ENCODE results near the gene ADRA2C. TPM values are rescaled to one million over a fixed set of nuclear protein-coding genes. Genes with fewer than 3 reads are reported as not detected.

The ADRA2C gene
- total and polyA plus RNA-seq, 2 experiments from 2014 or later: 3.0 to 16.6 TPM

- Histone ChIP-seq H3K4me2 (no peak overlapping the region), H2AFZ (no peak overlapping the region), H3K79me2 (replicated peaks; ENCODE audit: insufficient read depth) (no peaks in the 10 kb centered on the region), H3K4me3 (no peak overlapping the region), H3K36me3 (ENCODE audit: insufficient read depth) (no peaks in the 10 kb centered on the region), H3K27me3 (ENCODE audit: insufficient read depth) (no peaks in the 10 kb centered on the region), H3K9me2 (ENCODE audit: insufficient read depth) (no peaks in the 10 kb centered on the region), H3F3A (replicated peaks; ENCODE audit: low read depth) (no peaks in the 10 kb centered on the region), H3K4me1 (ENCODE audit: insufficient read depth) (peaks cover 12% of the 10 kb centered on the region), H4K20me1 (replicated peaks; ENCODE audit: insufficient read depth) (no peaks in the 10 kb centered on the region), H3K27ac (ENCODE audit: low read depth) (no peak overlapping the region)
- H3K4me3 Mint-ChIP-seq: no peak overlapping the region
- no peak overlapping the region for H3K27ac Mint-ChIP-seq
- H3K4me1 Mint-ChIP-seq: peaks cover 25% of the 10 kb centered on the region
- TF ChIP-seq STAT1 (IDR thresholded peaks at IDR 0.05; ENCODE audit: unreplicated experiment) (no peak), ZNF331 (CRISPR knock-in tag; IDR thresholded peaks at IDR 0.05; ENCODE audit: low read depth) (no peak), NANOG (IDR thresholded peaks at IDR 0.05; ENCODE audit: borderline replicate concordance) (no peak), JUNB (IDR thresholded peaks at IDR 0.05; ENCODE audit: unreplicated experiment) (no peak), REST (IDR thresholded peaks at IDR 0.05; ENCODE audit: unreplicated experiment) (no peak), POLR2AphosphoS5 (IDR thresholded peaks at IDR 0.05; ENCODE audit: low read depth) (no peak)
- H3K36me3 Mint-ChIP-seq (ENCODE audit: low read depth): no peaks in the 10 kb centered on the region; the same call in 2 of the 3 replicates
- DNase-seq (ENCODE audit: low spot score) (no peak), ATAC-seq (no peak)
- H3K27me3 Mint-ChIP-seq (ENCODE audit: insufficient read depth, low read depth, poor library complexity): peaks cover 14% of the 10 kb centered on the region
- no peaks in the 10 kb centered on the region; the same call in 1 of the 3 replicates for H3K9me3 Mint-ChIP-seq
Measured at GRCh38 chr4:3811621-3812020, 45.4 kb downstream of the ADRA2C start.

GRCh38 chr4:3812211-3812934 lies 46.2 kb downstream of the ADRA2C start:
- Histone ChIP-seq H3K27me3 (ENCODE audit: insufficient read depth) (no peaks in the 10 kb centered on the region), H3K4me2 (no peak overlapping the region), H3F3A (replicated peaks; ENCODE audit: low read depth) (no peaks in the 10 kb centered on the region), H3K4me3 (no peak overlapping the region), H3K9me2 (ENCODE audit: insufficient read depth) (no peaks in the 10 kb centered on the region), H2AFZ (no peak overlapping the region), H3K4me1 (ENCODE audit: insufficient read depth) (peaks cover 10% of the 10 kb centered on the region), H3K27ac (ENCODE audit: low read depth) (no peak overlapping the region), H3K36me3 (ENCODE audit: insufficient read depth) (no peaks in the 10 kb centered on the region), H3K79me2 (replicated peaks; ENCODE audit: insufficient read depth) (no peaks in the 10 kb centered on the region), H4K20me1 (replicated peaks; ENCODE audit: insufficient read depth) (no peaks in the 10 kb centered on the region)
- Mint-ChIP-seq H3K27me3 (ENCODE audit: insufficient read depth, low read depth, poor library complexity) (peaks cover 10% of the 10 kb centered on the region), H3K36me3 (ENCODE audit: low read depth) (no peaks in the 10 kb centered on the region; the same call in 2 of the 3 replicates), H3K4me1 (peaks cover 23% of the 10 kb centered on the region), H3K27ac (no peak overlapping the region), H3K9me3 (no peaks in the 10 kb centered on the region; the same call in 1 of the 3 replicates), H3K4me3 (no peak overlapping the region)
- ATAC-seq (no peak), DNase-seq (ENCODE audit: low spot score) (no peak)
- TF ChIP-seq ZNF462 (CRISPR knock-in tag; IDR thresholded peaks at IDR 0.05) (no peak), CREB1 (CRISPR knock-in tag; IDR thresholded peaks at IDR 0.05; ENCODE audit: low read depth) (no peak), REST (IDR thresholded peaks at IDR 0.05; ENCODE audit: unreplicated experiment) (no peak)

Data from GM23338 (cell line).